Measurements from ENCODE around the gene IL17RD.

IL17RD gene

DNA sequence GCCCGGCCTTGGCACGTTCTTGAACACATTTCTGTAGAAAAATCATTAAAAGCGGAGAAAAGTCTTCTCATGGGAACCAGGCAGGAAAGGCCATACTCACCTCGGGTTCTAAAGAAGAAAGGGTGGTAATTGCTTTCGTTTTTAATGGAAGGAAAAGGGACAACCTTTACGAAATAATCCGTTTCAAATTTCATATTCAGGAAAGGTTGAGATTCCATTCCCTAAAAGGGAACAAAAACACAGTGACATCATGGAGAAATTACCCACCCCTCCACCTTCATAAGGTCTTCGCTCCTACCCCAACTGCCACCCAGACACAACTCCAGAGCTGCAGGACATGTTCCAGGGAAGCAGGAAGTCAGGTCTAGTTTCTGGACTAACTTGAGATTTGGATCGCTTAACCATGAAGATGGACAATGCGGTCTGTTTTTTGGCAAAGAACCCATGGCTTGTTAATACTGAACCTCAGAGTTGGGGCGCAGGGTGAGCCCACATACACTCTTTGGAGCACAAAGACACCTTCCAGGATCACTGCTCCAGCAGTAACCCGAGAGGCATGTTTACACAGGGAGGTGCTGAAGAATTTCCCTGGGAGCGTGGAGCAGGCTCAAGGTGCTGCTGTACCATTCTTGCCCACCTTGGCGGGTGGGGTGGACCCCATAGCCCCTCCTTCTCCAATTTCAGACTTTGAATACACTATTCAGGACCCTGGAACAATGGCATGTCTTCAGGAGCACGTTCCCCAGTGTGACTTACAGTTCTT is 55.5 kb downstream of the IL17RD start:
- TF ChIP-seq, protein P1, sequence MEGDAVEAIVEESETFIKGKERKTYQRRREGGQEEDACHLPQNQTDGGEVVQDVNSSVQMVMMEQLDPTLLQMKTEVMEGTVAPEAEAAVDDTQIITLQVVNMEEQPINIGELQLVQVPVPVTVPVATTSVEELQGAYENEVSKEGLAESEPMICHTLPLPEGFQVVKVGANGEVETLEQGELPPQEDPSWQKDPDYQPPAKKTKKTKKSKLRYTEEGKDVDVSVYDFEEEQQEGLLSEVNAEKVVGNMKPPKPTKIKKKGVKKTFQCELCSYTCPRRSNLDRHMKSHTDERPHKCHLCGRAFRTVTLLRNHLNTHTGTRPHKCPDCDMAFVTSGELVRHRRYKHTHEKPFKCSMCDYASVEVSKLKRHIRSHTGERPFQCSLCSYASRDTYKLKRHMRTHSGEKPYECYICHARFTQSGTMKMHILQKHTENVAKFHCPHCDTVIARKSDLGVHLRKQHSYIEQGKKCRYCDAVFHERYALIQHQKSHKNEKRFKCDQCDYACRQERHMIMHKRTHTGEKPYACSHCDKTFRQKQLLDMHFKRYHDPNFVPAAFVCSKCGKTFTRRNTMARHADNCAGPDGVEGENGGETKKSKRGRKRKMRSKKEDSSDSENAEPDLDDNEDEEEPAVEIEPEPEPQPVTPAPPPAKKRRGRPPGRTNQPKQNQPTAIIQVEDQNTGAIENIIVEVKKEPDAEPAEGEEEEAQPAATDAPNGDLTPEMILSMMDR (conservative IDR thresholded peaks at IDR 0.05; ENCODE audit: low read length): no peak
- no peak overlapping the region for H3K4me3 ChIP-seq (ENCODE audit: low read length)
- no peak for DNase-seq (ENCODE audit: low read depth)

DNA sequence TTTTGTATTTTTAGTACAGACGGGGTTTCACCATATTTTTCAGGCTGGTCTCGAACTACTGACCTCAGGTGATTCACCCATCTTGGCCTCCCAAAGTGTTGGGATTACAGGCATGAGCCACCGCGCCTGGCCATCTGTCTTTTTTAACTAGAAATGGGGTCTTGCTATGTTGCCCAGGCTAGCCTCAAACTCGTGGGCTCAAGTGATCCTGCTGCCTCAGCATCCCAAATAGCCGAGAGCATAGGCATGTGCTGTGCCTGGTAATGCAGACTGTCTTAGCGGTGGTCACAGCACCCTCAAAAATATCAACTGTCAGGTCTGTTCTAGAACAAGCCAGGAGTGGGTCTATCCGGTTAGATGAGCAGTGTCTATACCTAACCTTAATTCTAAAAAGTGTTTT is 56.5 kb downstream of the IL17RD start:
- DNase-seq (ENCODE audit: low read depth): no peak
- H3K4me3 ChIP-seq (ENCODE audit: low read length): no peak overlapping the region
- TF ChIP-seq, protein P1 (conservative IDR thresholded peaks at IDR 0.05; ENCODE audit: low read length): no peak

DNA sequence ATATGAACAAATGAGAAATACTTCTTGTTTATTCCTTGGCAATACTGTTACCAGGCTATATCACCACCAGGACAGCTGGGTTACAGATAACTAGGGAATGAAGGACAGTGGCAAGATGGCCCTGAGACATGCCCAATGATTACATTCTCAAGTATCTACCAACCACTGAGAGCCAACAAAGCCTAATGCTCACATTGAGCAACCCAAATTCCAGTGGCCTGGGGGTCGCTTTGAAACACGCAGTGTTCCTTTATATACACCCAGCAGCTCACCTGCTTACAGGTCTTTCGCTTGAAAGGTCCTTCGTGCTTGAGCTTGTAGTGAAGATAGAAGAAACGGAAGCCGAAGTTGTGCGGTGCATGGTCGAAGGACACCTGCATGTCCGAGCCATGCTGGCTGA is 59.6 kb downstream of the IL17RD start:
- DNase-seq (ENCODE audit: low read depth): no peak
- TF ChIP-seq, protein P1 (conservative IDR thresholded peaks at IDR 0.05; ENCODE audit: low read length): no peak
- H3K4me3 ChIP-seq (ENCODE audit: low read length): no peak overlapping the region

- TF ChIP-seq, protein P1 (conservative IDR thresholded peaks at IDR 0.05; ENCODE audit: low read length): peak; percentile 95
- no peak overlapping the region for H3K4me3 ChIP-seq (ENCODE audit: low read length)
- DNase-seq (ENCODE audit: low read depth): peak; percentile 80
Measured at GRCh38 chr3:57100046-57100695, 65.0 kb downstream of the IL17RD start.

- TF ChIP-seq, protein P1 (conservative IDR thresholded peaks at IDR 0.05; ENCODE audit: low read length): no peak
- no peak overlapping the region for H3K4me3 ChIP-seq (ENCODE audit: low read length)
- DNase-seq (ENCODE audit: low read depth): no peak
Measured at GRCh38 chr3:57098418-57099310, 66.5 kb downstream of the IL17RD start.

GRCh38 chr3:57097536-57097935 is 67.6 kb downstream of the IL17RD start:
- TF ChIP-seq, protein P1 (conservative IDR thresholded peaks at IDR 0.05; ENCODE audit: low read length): no peak
- no peak overlapping the region for H3K4me3 ChIP-seq (ENCODE audit: low read length)
- no peak for DNase-seq (ENCODE audit: low read depth)
